GM18526 (cell line): ENCODE results near the gene HECTD4.

Experiments
- POLR2A ChIP-seq: IDR thresholded peaks from 3 replicates; pipeline ENCODE4 v1.6.1; 2011; ENCODE audit not compliant: insufficient read length; ENCODE audit errors: extremely low read depth

HECTD4 gene

GRCh38 chr12:112333019-112333418 lies 49.2 kb downstream of the HECTD4 start:
- TF ChIP-seq POLR2A: no peak

GRCh38 chr12:112331886-112332285 lies 50.3 kb downstream of the HECTD4 start:
- no peak for TF ChIP-seq POLR2A

GRCh38 chr12:112330706-112331105 lies 51.5 kb downstream of the HECTD4 start:
- no peak for TF ChIP-seq POLR2A

- no peak for TF ChIP-seq POLR2A
Measured at GRCh38 chr12:112328456-112329124, 53.6 kb downstream of the HECTD4 start.

- TF ChIP-seq POLR2A: no peak
Measured at GRCh38 chr12:112327209-112327938, 54.9 kb downstream of the HECTD4 start.

GRCh38 chr12:112325622-112326207 lies 56.5 kb downstream of the HECTD4 start:
- TF ChIP-seq POLR2A: no peak

GRCh38 chr12:112325157-112325556 lies 57.1 kb downstream of the HECTD4 start:
- TF ChIP-seq POLR2A: no peak

GRCh38 chr12:112322882-112323547 lies 59.2 kb downstream of the HECTD4 start:
- TF ChIP-seq POLR2A: no peak

- no peak for TF ChIP-seq POLR2A
Measured at GRCh38 chr12:112322441-112322840, 59.8 kb downstream of the HECTD4 start.

- no peak for TF ChIP-seq POLR2A
Measured at GRCh38 chr12:112321245-112321644, 61.0 kb downstream of the HECTD4 start.

- no peak for TF ChIP-seq POLR2A
Measured at GRCh38 chr12:112319395-112319794, 62.8 kb downstream of the HECTD4 start.

- TF ChIP-seq POLR2A: no peak
Measured at GRCh38 chr12:112317481-112317880, 64.8 kb downstream of the HECTD4 start.

- TF ChIP-seq POLR2A: no peak
Measured at GRCh38 chr12:112314981-112315380, 67.2 kb downstream of the HECTD4 start.

- TF ChIP-seq POLR2A: no peak
Measured at GRCh38 chr12:112309797-112310196, 72.4 kb downstream of the HECTD4 start.

- no peak for TF ChIP-seq POLR2A
Measured at GRCh38 chr12:112308652-112309051, 73.6 kb downstream of the HECTD4 start.

- no peak for TF ChIP-seq POLR2A
Measured at GRCh38 chr12:112308161-112308560, 74.1 kb downstream of the HECTD4 start.
